ENCODE results near the gene KCNQ1.

The KCNQ1 gene

GRCh38 chr11:2814751-2815150 lies 369.9 kb downstream of the KCNQ1 start:
- Histone ChIP-seq H3K27me3 (ENCODE audit: insufficient read depth, low read length, poor library complexity, severe bottlenecking) (no peaks in the 10 kb centered on the region), H4K20me1 (ENCODE audit: insufficient read depth, low read length, poor library complexity, severe bottlenecking) (no peaks in the 10 kb centered on the region), H2AFZ (ENCODE audit: low read length) (no peak overlapping the region), H3K36me3 (ENCODE audit: insufficient read depth, low read length) (no peaks in the 10 kb centered on the region; the same call in 1 of the 2 replicates), H3K4me3 (ENCODE audit: low read length, poor library complexity, severe bottlenecking) (no peak overlapping the region), H3K79me2 (ENCODE audit: insufficient read depth, low read length) (peaks cover 6% of the 10 kb centered on the region; the same call in 1 of the 2 replicates), H3K9me3 (ENCODE audit: insufficient read depth, low read depth, low read length) (no peaks in the 10 kb centered on the region; the same call in 1 of the 2 replicates), H3F3A (ENCODE audit: low read depth) (no peaks in the 10 kb centered on the region), H3K4me1 (ENCODE audit: insufficient read depth, low read length, poor library complexity, severe bottlenecking) (peaks cover 36% of the 10 kb centered on the region), H3K9ac (ENCODE audit: low read depth, low read length, poor library complexity, severe bottlenecking) (no peak overlapping the region), H3K4me2 (ENCODE audit: low read depth, low read length, poor library complexity, severe bottlenecking) (no peak overlapping the region), H3K9me2 (replicated peaks; ENCODE audit: low read depth, low read length) (no peaks in the 10 kb centered on the region)
- no peak for TF ChIP-seq CTCF (conservative IDR thresholded peaks at IDR 0.05; ENCODE audit: low read length)
- no peak for TF ChIP-seq EZH2phosphoT487 (IDR thresholded peaks at IDR 0.05; ENCODE audit: borderline replicate concordance)

GRCh38 chr11:2815762-2816496 lies 371.1 kb downstream of the KCNQ1 start:
- H3K36me3 ChIP-seq (ENCODE audit: insufficient read depth, low read length): no peaks in the 10 kb centered on the region; the same call in 1 of the 2 replicates
- no peak overlapping the region for H3K4me3 ChIP-seq (ENCODE audit: low read length, poor library complexity, severe bottlenecking)
- TF ChIP-seq CTCF (conservative IDR thresholded peaks at IDR 0.05; ENCODE audit: low read length) (no peak), EZH2phosphoT487 (IDR thresholded peaks at IDR 0.05; ENCODE audit: borderline replicate concordance) (no peak)
- no peaks in the 10 kb centered on the region for H3K27me3 ChIP-seq (ENCODE audit: insufficient read depth, low read length, poor library complexity, severe bottlenecking)
- peaks cover 36% of the 10 kb centered on the region for H3K4me1 ChIP-seq (ENCODE audit: insufficient read depth, low read length, poor library complexity, severe bottlenecking)
- no peaks in the 10 kb centered on the region for H4K20me1 ChIP-seq (ENCODE audit: insufficient read depth, low read length, poor library complexity, severe bottlenecking)
- H3K79me2 ChIP-seq (ENCODE audit: insufficient read depth, low read length): peaks cover 6% of the 10 kb centered on the region; the same call in 1 of the 2 replicates
- H3F3A ChIP-seq (ENCODE audit: low read depth): no peaks in the 10 kb centered on the region
- H2AFZ ChIP-seq (ENCODE audit: low read length): no peak overlapping the region
- no peak overlapping the region for H3K4me2 ChIP-seq (ENCODE audit: low read depth, low read length, poor library complexity, severe bottlenecking)
- no peak overlapping the region for H3K9ac ChIP-seq (ENCODE audit: low read depth, low read length, poor library complexity, severe bottlenecking)
- no peaks in the 10 kb centered on the region for H3K9me2 ChIP-seq (replicated peaks; ENCODE audit: low read depth, low read length)
- no peaks in the 10 kb centered on the region; the same call in 1 of the 2 replicates for H3K9me3 ChIP-seq (ENCODE audit: insufficient read depth, low read depth, low read length)

GRCh38 chr11:2816523-2816922 lies 371.7 kb downstream of the KCNQ1 start:
- Histone ChIP-seq H3K36me3 (ENCODE audit: insufficient read depth, low read length) (no peaks in the 10 kb centered on the region; the same call in 1 of the 2 replicates), H2AFZ (ENCODE audit: low read length) (no peak overlapping the region), H3K27me3 (ENCODE audit: insufficient read depth, low read length, poor library complexity, severe bottlenecking) (no peaks in the 10 kb centered on the region), H3K9me2 (replicated peaks; ENCODE audit: low read depth, low read length) (no peaks in the 10 kb centered on the region), H4K20me1 (ENCODE audit: insufficient read depth, low read length, poor library complexity, severe bottlenecking) (no peaks in the 10 kb centered on the region), H3F3A (ENCODE audit: low read depth) (no peaks in the 10 kb centered on the region), H3K4me3 (ENCODE audit: low read length, poor library complexity, severe bottlenecking) (no peak overlapping the region), H3K9me3 (ENCODE audit: insufficient read depth, low read depth, low read length) (no peaks in the 10 kb centered on the region; the same call in 1 of the 2 replicates), H3K9ac (ENCODE audit: low read depth, low read length, poor library complexity, severe bottlenecking) (no peak overlapping the region), H3K4me1 (ENCODE audit: insufficient read depth, low read length, poor library complexity, severe bottlenecking) (peaks cover 36% of the 10 kb centered on the region), H3K4me2 (ENCODE audit: low read depth, low read length, poor library complexity, severe bottlenecking) (no peak overlapping the region), H3K79me2 (ENCODE audit: insufficient read depth, low read length) (peaks cover 6% of the 10 kb centered on the region; the same call in 1 of the 2 replicates)
- TF ChIP-seq CTCF (conservative IDR thresholded peaks at IDR 0.05; ENCODE audit: low read length): no peak
- TF ChIP-seq EZH2phosphoT487 (IDR thresholded peaks at IDR 0.05; ENCODE audit: borderline replicate concordance): no peak

Data from Loucy (cell line).